Mammary epithelial cell (primary cell): Measurements from ENCODE around the gene ZNF430.

Source experiments
- CTCF ChIP-seq, 2 donors: IDR thresholded peaks in 1 of 2; conservative IDR thresholded peaks in 1 of 2; 2 replicates each; pipeline ENCODE4 v1.5.1; 2011 to 2012; ENCODE audit warnings: inconsistent platforms in 2 of 2, low read length in 2 of 2, mild to moderate bottlenecking in 2 of 2, control low read depth in 1 of 2, low read depth in 1 of 2; ENCODE audit not compliant: insufficient read depth in 1 of 2; ENCODE audit errors: extremely low read depth in 1 of 2
- EZH2 ChIP-seq: IDR thresholded peaks from 2 replicates; pipeline ENCODE4 v1.6.1; 2012; ENCODE audit warnings: low read length, inconsistent platforms, borderline replicate concordance

- TF ChIP-seq CTCF (conservative IDR thresholded peaks at IDR 0.05 in 1 of 2, IDR thresholded peaks at IDR 0.05 in 1 of 2; ENCODE audit: extremely low read depth in 1 of 2, insufficient read depth in 1 of 2, low read depth in 1 of 2, low read length in 2 of 2) (no peak), EZH2 (no peak)
These were observed 2.5 kb downstream of the ZNF430 start for GRCh38 chr19:21022996-21023395.
